ENCODE data around the gene PADI4.

Gene PADI4

GRCh38 chr1:17356387-17357026, 48.5 kb downstream of the PADI4 start:
- ATAC-seq: no peak
- TF ChIP-seq, protein P1, sequence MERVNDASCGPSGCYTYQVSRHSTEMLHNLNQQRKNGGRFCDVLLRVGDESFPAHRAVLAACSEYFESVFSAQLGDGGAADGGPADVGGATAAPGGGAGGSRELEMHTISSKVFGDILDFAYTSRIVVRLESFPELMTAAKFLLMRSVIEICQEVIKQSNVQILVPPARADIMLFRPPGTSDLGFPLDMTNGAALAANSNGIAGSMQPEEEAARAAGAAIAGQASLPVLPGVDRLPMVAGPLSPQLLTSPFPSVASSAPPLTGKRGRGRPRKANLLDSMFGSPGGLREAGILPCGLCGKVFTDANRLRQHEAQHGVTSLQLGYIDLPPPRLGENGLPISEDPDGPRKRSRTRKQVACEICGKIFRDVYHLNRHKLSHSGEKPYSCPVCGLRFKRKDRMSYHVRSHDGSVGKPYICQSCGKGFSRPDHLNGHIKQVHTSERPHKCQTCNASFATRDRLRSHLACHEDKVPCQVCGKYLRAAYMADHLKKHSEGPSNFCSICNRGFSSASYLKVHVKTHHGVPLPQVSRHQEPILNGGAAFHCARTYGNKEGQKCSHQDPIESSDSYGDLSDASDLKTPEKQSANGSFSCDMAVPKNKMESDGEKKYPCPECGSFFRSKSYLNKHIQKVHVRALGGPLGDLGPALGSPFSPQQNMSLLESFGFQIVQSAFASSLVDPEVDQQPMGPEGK (CRISPR knock-in tag; IDR thresholded peaks at IDR 0.05; ENCODE audit: borderline replicate concordance): no peak
- no peak for TF ChIP-seq BACH2 (CRISPR knock-in tag; IDR thresholded peaks at IDR 0.05; ENCODE audit: borderline replicate concordance)
- no peak for TF ChIP-seq TCF4 (CRISPR knock-in tag; IDR thresholded peaks at IDR 0.05; ENCODE audit: borderline replicate concordance)

GRCh38 chr1:17358557-17358956, 50.6 kb downstream of the PADI4 start:
- no peak for TF ChIP-seq ZC3H10 (CRISPR knock-in tag; IDR thresholded peaks at IDR 0.05)
- TF ChIP-seq TCF4 (CRISPR knock-in tag; IDR thresholded peaks at IDR 0.05; ENCODE audit: borderline replicate concordance): no peak
- TF ChIP-seq SNAI2 (CRISPR knock-in tag; IDR thresholded peaks at IDR 0.05): no peak
- no peak for ATAC-seq

DNA sequence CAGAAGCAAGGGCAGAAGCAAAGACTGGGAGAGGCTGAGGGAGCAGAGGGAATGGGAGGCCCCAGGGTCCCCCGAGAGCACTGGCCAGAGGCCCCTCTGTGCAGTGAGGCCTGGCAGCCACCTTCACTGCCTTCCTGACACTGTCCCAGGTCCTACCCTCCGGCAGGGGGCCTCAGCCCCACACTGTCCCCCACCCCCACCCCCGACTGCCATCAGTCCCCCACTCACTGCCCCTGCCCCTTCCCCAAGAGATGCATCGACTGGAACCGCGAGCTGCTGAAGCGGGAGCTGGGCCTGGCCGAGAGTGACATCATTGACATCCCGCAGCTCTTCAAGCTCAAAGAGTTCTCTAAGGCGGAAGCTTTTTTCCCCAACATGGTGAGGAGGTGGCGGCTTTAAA, 51.0 kb downstream of the PADI4 start:
- no peak for ATAC-seq
- no peak for TF ChIP-seq ZFP3 (CRISPR knock-in tag; IDR thresholded peaks at IDR 0.05)
- TF ChIP-seq ZNF70 (CRISPR knock-in tag; IDR thresholded peaks at IDR 0.05): no peak
- TF ChIP-seq RARB (CRISPR knock-in tag; IDR thresholded peaks at IDR 0.05): no peak
- TF ChIP-seq ZFP30 (CRISPR knock-in tag; IDR thresholded peaks at IDR 0.05): no peak
- no peak for TF ChIP-seq ZNF8 (CRISPR knock-in tag; IDR thresholded peaks at IDR 0.05)
- TF ChIP-seq TCF4 (CRISPR knock-in tag; IDR thresholded peaks at IDR 0.05; ENCODE audit: borderline replicate concordance): no peak
- TF ChIP-seq OSR1 (CRISPR knock-in tag; IDR thresholded peaks at IDR 0.05): no peak
- TF ChIP-seq SNAI2 (CRISPR knock-in tag; IDR thresholded peaks at IDR 0.05): no peak
- no peak for TF ChIP-seq ARNTL (CRISPR knock-in tag; IDR thresholded peaks at IDR 0.05; ENCODE audit: borderline replicate concordance, low read depth)
- TF ChIP-seq GLIS3 (CRISPR knock-in tag; IDR thresholded peaks at IDR 0.05): no peak
- no peak for TF ChIP-seq CSDC2 (CRISPR knock-in tag; IDR thresholded peaks at IDR 0.05)
- TF ChIP-seq ISL1 (CRISPR knock-in tag; IDR thresholded peaks at IDR 0.05): no peak
- TF ChIP-seq, protein P1 (CRISPR knock-in tag; IDR thresholded peaks at IDR 0.05; ENCODE audit: borderline replicate concordance): no peak
- TF ChIP-seq ZC3H10 (CRISPR knock-in tag; IDR thresholded peaks at IDR 0.05): no peak
- TF ChIP-seq, protein P2, sequence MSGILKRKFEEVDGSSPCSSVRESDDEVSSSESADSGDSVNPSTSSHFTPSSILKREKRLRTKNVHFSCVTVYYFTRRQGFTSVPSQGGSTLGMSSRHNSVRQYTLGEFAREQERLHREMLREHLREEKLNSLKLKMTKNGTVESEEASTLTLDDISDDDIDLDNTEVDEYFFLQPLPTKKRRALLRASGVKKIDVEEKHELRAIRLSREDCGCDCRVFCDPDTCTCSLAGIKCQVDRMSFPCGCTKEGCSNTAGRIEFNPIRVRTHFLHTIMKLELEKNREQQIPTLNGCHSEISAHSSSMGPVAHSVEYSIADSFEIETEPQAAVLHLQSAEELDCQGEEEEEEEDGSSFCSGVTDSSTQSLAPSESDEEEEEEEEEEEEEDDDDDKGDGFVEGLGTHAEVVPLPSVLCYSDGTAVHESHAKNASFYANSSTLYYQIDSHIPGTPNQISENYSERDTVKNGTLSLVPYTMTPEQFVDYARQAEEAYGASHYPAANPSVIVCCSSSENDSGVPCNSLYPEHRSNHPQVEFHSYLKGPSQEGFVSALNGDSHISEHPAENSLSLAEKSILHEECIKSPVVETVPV (CRISPR knock-in tag; IDR thresholded peaks at IDR 0.05): no peak
- TF ChIP-seq, protein P3, sequence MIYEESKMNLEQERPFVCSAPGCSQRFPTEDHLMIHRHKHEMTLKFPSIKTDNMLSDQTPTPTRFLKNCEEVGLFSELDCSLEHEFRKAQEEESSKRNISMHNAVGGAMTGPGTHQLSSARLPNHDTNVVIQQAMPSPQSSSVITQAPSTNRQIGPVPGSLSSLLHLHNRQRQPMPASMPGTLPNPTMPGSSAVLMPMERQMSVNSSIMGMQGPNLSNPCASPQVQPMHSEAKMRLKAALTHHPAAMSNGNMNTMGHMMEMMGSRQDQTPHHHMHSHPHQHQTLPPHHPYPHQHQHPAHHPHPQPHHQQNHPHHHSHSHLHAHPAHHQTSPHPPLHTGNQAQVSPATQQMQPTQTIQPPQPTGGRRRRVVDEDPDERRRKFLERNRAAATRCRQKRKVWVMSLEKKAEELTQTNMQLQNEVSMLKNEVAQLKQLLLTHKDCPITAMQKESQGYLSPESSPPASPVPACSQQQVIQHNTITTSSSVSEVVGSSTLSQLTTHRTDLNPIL (CRISPR knock-in tag; IDR thresholded peaks at IDR 0.05; ENCODE audit: low read depth): no peak
- no peak for TF ChIP-seq TOX (CRISPR knock-in tag; IDR thresholded peaks at IDR 0.05; ENCODE audit: borderline replicate concordance)
- no peak for TF ChIP-seq ESRRG (CRISPR knock-in tag; IDR thresholded peaks at IDR 0.05)
- TF ChIP-seq BACH2 (CRISPR knock-in tag; IDR thresholded peaks at IDR 0.05; ENCODE audit: borderline replicate concordance): no peak
- TF ChIP-seq, protein P4, sequence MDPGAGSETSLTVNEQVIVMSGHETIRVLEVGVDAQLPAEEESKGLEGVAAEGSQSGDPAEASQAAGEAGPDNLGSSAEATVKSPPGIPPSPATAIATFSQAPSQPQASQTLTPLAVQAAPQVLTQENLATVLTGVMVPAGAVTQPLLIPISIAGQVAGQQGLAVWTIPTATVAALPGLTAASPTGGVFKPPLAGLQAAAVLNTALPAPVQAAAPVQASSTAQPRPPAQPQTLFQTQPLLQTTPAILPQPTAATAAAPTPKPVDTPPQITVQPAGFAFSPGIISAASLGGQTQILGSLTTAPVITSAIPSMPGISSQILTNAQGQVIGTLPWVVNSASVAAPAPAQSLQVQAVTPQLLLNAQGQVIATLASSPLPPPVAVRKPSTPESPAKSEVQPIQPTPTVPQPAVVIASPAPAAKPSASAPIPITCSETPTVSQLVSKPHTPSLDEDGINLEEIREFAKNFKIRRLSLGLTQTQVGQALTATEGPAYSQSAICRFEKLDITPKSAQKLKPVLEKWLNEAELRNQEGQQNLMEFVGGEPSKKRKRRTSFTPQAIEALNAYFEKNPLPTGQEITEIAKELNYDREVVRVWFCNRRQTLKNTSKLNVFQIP (CRISPR knock-in tag; IDR thresholded peaks at IDR 0.05; ENCODE audit: borderline replicate concordance, low read depth): no peak

GRCh38 chr1:17359808-17360207, 51.8 kb downstream of the PADI4 start:
- no peak for ATAC-seq
- TF ChIP-seq PPARA (CRISPR knock-in tag; IDR thresholded peaks at IDR 0.05; ENCODE audit: borderline replicate concordance) (no peak), RARB (CRISPR knock-in tag; IDR thresholded peaks at IDR 0.05) (no peak), ZNF565 (CRISPR knock-in tag; conservative IDR thresholded peaks at IDR 0.05; ENCODE audit: low read depth) (no peak)
- TF ChIP-seq, protein P3 (CRISPR knock-in tag; IDR thresholded peaks at IDR 0.05; ENCODE audit: low read depth): no peak

Measured in SK-N-SH treated with all-trans-retinoic acid at 6 μM for 48 hours (cell line).